Activated B cell treated with CpG ODN at 0.5 μM for 24 hours (primary cell): ENCODE data around the gene OR3A3. TPM values are rescaled to one million over a fixed set of nuclear protein-coding genes. Genes with fewer than 3 reads are reported as not detected.
"Not testable (repeated sequence)": the region's sequence is repeated elsewhere in the genome, so short reads cannot be mapped to it uniquely, and the experiment has no call there.

ENCODE experiments used
- ATAC-seq: fragments of 200-7000 bp; cut with Tn5 transposase; one replicate; pipeline ENCODE4 v1.10.0; 2021; ENCODE audit warnings: low read depth, mild to moderate bottlenecking, moderate library complexity
- CTCF ChIA-PET: fragments of 350-600 bp; sonication (Branson Sonifier 250); formaldehyde crosslinking; loops from one replicate; lab custom pipeline; 2021; ENCODE audit warnings: antibody characterized with exemption; lab: Charles Lee
- POLR2A ChIA-PET: fragments of 350-600 bp; sonication (Branson Sonifier 250); formaldehyde crosslinking; loops from one replicate; lab custom pipeline; 2021; ENCODE audit warnings: antibody characterized with exemption; lab: Charles Lee
- DNase-seq: peaks from one replicate; pipeline ENCODE4 v3.0.0; 2022
- H3K27ac Mint-ChIP-seq: one replicate; pipeline ENCODE4 v1.8.0; 2020; ENCODE audit warnings: mixed read lengths
- H3K27me3 Mint-ChIP-seq: one replicate; pipeline ENCODE4 v1.8.0; 2021; ENCODE audit warnings: mixed read lengths
- H3K36me3 Mint-ChIP-seq: one replicate; pipeline ENCODE4 v1.8.0; 2021; ENCODE audit warnings: low read depth, mixed read lengths
- H3K4me1 Mint-ChIP-seq: one replicate; pipeline ENCODE4 v1.8.0; 2021; ENCODE audit warnings: mixed read lengths
- H3K4me3 Mint-ChIP-seq: one replicate; pipeline ENCODE4 v1.8.0; 2020; ENCODE audit warnings: mild to moderate bottlenecking, mixed read lengths
- H3K9me3 Mint-ChIP-seq: one replicate; pipeline ENCODE4 v1.8.0; 2020; ENCODE audit warnings: mixed read lengths
- CTCF ChIP-seq: fragments of 200-600 bp; IDR thresholded peaks from one replicate; pipeline ENCODE4 v1.8.0; 2022; ENCODE audit warnings: antibody characterized with exemption, mild to moderate bottlenecking
- intact Hi-C: fragments of 100-400 bp; cut with micrococcal nuclease; formaldehyde crosslinking; loops from one replicate; pipeline ENCODE4 v1.15.1; 2024
- total RNA-seq: library from RNA; stranded (reverse); gene quantifications from 2 replicates; pipeline ENCODE4 v1.2.3, GENCODE V29; 2022

OR3A3 gene
- total RNA-seq, 1 donor from 2014 or later = not detected

GRCh38 chr17:3389791-3390190, 21.4 kb upstream of the OR3A3 start:
- Mint-ChIP-seq H3K9me3 (peaks cover 6% of the 10 kb centered on the region), H3K27me3 (peaks cover 35% of the 10 kb centered on the region), H3K27ac (no peak overlapping the region), H3K4me3 (no peak overlapping the region), H3K4me1 (no peaks in the 10 kb centered on the region), H3K36me3 (no peaks in the 10 kb centered on the region)
- CTCF ChIA-PET = no interaction called here
- DNase-seq (no peak), ATAC-seq (no peak)
- TF ChIP-seq CTCF = no peak
- POLR2A ChIA-PET = no interaction called here
- intact Hi-C loops = no loop called here

GRCh38 chr17:3397801-3398200, 13.4 kb upstream of the OR3A3 start:
- intact Hi-C loops, POLR2A ChIA-PET, H3K9me3 Mint-ChIP-seq, DNase-seq, H3K27ac Mint-ChIP-seq, ATAC-seq, CTCF ChIA-PET, H3K4me1 Mint-ChIP-seq, H3K36me3 Mint-ChIP-seq, H3K4me3 Mint-ChIP-seq: not testable (repeated sequence)
- H3K27me3 Mint-ChIP-seq = peaks cover 11% of the 10 kb centered on the region

GRCh38 chr17:3398310-3398709, 12.9 kb upstream of the OR3A3 start, which contains the start of gene OR1E1:
TSS of gene OR1E1 (minus strand) at chr17:3398410. CDS start at chr17:3398410, 0 bp downstream.
- no peak for DNase-seq
- POLR2A ChIA-PET = no interaction called here
- intact Hi-C loops = no loop called here
- H3K36me3 Mint-ChIP-seq = no peaks in the 10 kb centered on the region
- no peaks in the 10 kb centered on the region for H3K4me1 Mint-ChIP-seq
- ATAC-seq = no peak
- TF ChIP-seq CTCF = no peak
- CTCF ChIA-PET = no interaction called here
- peaks cover 11% of the 10 kb centered on the region for H3K27me3 Mint-ChIP-seq
- H3K27ac Mint-ChIP-seq = no peak within 1 kb of the TSS
- H3K4me3 Mint-ChIP-seq = no peak within 1 kb of the TSS
- no peaks in the 10 kb centered on the region for H3K9me3 Mint-ChIP-seq

- peaks cover 7% of the 10 kb centered on the region for H3K27me3 Mint-ChIP-seq
- no peak for TF ChIP-seq CTCF
Observed at GRCh38 chr17:3400055-3400454, 11.1 kb upstream of the OR3A3 start.

GRCh38 chr17:3401786-3402185, 9.4 kb upstream of the OR3A3 start:
- no peak overlapping the region for H3K4me3 Mint-ChIP-seq
- no peaks in the 10 kb centered on the region for H3K36me3 Mint-ChIP-seq
- ChIA-PET CTCF (no interaction called here), POLR2A (no interaction called here)
- no peaks in the 10 kb centered on the region for H3K4me1 Mint-ChIP-seq
- DNase-seq = no peak
- H3K9me3 Mint-ChIP-seq = peaks cover 9% of the 10 kb centered on the region
- no peak for ATAC-seq
- H3K27ac Mint-ChIP-seq = no peak overlapping the region
- no peak for TF ChIP-seq CTCF
- intact Hi-C loops = no loop called here
- H3K27me3 Mint-ChIP-seq = peaks cover 12% of the 10 kb centered on the region

More at GRCh38 chr17:3400055-3400454, 11.1 kb upstream of the OR3A3 start:
- H3K4me3 Mint-ChIP-seq = no peak overlapping the region
- H3K4me1 Mint-ChIP-seq = no peaks in the 10 kb centered on the region
- ATAC-seq (no peak), DNase-seq (no peak)
- H3K9me3 Mint-ChIP-seq = peaks cover 2% of the 10 kb centered on the region
- H3K27ac Mint-ChIP-seq = no peak overlapping the region
- POLR2A ChIA-PET = no interaction called here
- intact Hi-C loops = no loop called here
- no peaks in the 10 kb centered on the region for H3K36me3 Mint-ChIP-seq
- CTCF ChIA-PET = no interaction called here

- H3K36me3 Mint-ChIP-seq, ATAC-seq, POLR2A ChIA-PET, H3K27ac Mint-ChIP-seq, H3K4me1 Mint-ChIP-seq, CTCF ChIA-PET, H3K4me3 Mint-ChIP-seq, DNase-seq, intact Hi-C loops: not testable (repeated sequence)
- Mint-ChIP-seq H3K9me3 (peaks cover 19% of the 10 kb centered on the region), H3K27me3 (peaks cover 21% of the 10 kb centered on the region)
Observed at GRCh38 chr17:3403856-3404255, 7.3 kb upstream of the OR3A3 start.

GRCh38 chr17:3412216-3412615, 1.0 kb downstream of the OR3A3 start:
- H3K9me3 Mint-ChIP-seq, H3K36me3 Mint-ChIP-seq, H3K4me1 Mint-ChIP-seq, POLR2A ChIA-PET, CTCF ChIA-PET, intact Hi-C loops, DNase-seq, ATAC-seq, H3K27ac Mint-ChIP-seq, H3K4me3 Mint-ChIP-seq: not testable (repeated sequence)
- peaks cover 28% of the 10 kb centered on the region for H3K27me3 Mint-ChIP-seq
